Astrocyte (in vitro differentiated cells and primary cell): ENCODE data around the gene OR2B2. TPM values are rescaled to one million over a fixed set of nuclear protein-coding genes. Genes with fewer than 3 reads are reported as not detected.

Experiments used
- DNase-seq: peaks from one replicate; pipeline ENCODE4 v3.0.0-alpha.2; 2010; ENCODE audit warnings: low read depth
- FAIRE-seq: peaks from 2 replicates; lab custom pipeline; 2011; peaks lifted over from hg19 to GRCh38; lab: Jason Lieb, UNC
- H2AFZ ChIP-seq: 2 replicates; pipeline ENCODE4 v1.6.0; 2012; ENCODE audit warnings: low read depth, low read length, inconsistent platforms
- H3K27ac ChIP-seq: 2 replicates; pipeline ENCODE4 v1.5.1; 2011; ENCODE audit warnings: low read depth, low read length, inconsistent platforms
- H3K27me3 ChIP-seq: 2 replicates; pipeline ENCODE4 v1.6.0; 2011; ENCODE audit warnings: low read length, inconsistent platforms; ENCODE audit not compliant: insufficient read depth
- H3K36me3 ChIP-seq: 2 replicates; pipeline ENCODE4 v1.5.1; 2011; ENCODE audit warnings: low read length, inconsistent platforms; ENCODE audit not compliant: insufficient read depth
- H3K4me1 ChIP-seq: 2 replicates; pipeline ENCODE4 v1.5.1; 2011; ENCODE audit warnings: low read length, inconsistent platforms; ENCODE audit not compliant: insufficient read depth
- H3K4me2 ChIP-seq: 2 replicates; pipeline ENCODE4 v1.6.0; 2012; ENCODE audit warnings: low read length, inconsistent platforms
- H3K4me3 ChIP-seq: 2 replicates; pipeline ENCODE4 v1.5.1; 2011; ENCODE audit warnings: low read depth, mild to moderate bottlenecking, low read length, inconsistent platforms; ENCODE audit not compliant: insufficient read depth
- H3K79me2 ChIP-seq: 2 replicates; pipeline ENCODE4 v1.6.0; 2012; ENCODE audit warnings: mild to moderate bottlenecking, low read length, inconsistent platforms; ENCODE audit not compliant: insufficient read depth
- H3K9ac ChIP-seq: 2 replicates; pipeline ENCODE4 v1.6.0; 2012; ENCODE audit warnings: mild to moderate bottlenecking, low read length, inconsistent platforms
- H3K9me3 ChIP-seq: 2 replicates; pipeline ENCODE4 v1.5.1; 2012; ENCODE audit warnings: low read depth, mild to moderate bottlenecking, low read length, inconsistent platforms; ENCODE audit not compliant: insufficient read depth
- H4K20me1 ChIP-seq: 2 replicates; pipeline ENCODE4 v1.6.0; 2012; ENCODE audit warnings: low read length, inconsistent platforms; ENCODE audit not compliant: insufficient read depth
- H3K27ac Mint-ChIP-seq: one replicate; pipeline ENCODE4 v1.8.0; 2021; ENCODE audit warnings: mild to moderate bottlenecking, mixed read lengths; ENCODE audit not compliant: unreplicated experiment
- H3K27me3 Mint-ChIP-seq: one replicate; pipeline ENCODE4 v1.8.0; 2021; ENCODE audit warnings: low read depth, mixed read lengths; ENCODE audit not compliant: unreplicated experiment
- H3K36me3 Mint-ChIP-seq: one replicate; pipeline ENCODE4 v1.8.0; 2021; ENCODE audit warnings: low read depth, mixed read lengths; ENCODE audit not compliant: unreplicated experiment
- H3K4me1 Mint-ChIP-seq: one replicate; pipeline ENCODE4 v1.8.0; 2021; ENCODE audit warnings: low read depth, mixed read lengths; ENCODE audit not compliant: unreplicated experiment
- H3K4me3 Mint-ChIP-seq: one replicate; pipeline ENCODE4 v1.8.0; 2021; ENCODE audit warnings: mild to moderate bottlenecking, moderate library complexity, mixed read lengths; ENCODE audit not compliant: unreplicated experiment
- H3K9me3 Mint-ChIP-seq: one replicate; pipeline ENCODE4 v1.8.0; 2021; ENCODE audit warnings: mild to moderate bottlenecking, mixed read lengths; ENCODE audit not compliant: unreplicated experiment
- EZH2 ChIP-seq: IDR thresholded peaks from 2 replicates; pipeline ENCODE4 v1.6.1; 2012; ENCODE audit warnings: mild to moderate bottlenecking, low read length, inconsistent platforms; ENCODE audit not compliant: insufficient read depth
- total RNA-seq: library from RNA; stranded (reverse); gene quantifications from 2 replicates; pipeline ENCODE4 v1.2.1, GENCODE V29; 2021
- TF ChIP-seq, protein P1 (sequence below): IDR thresholded peaks from 2 replicates; pipeline ENCODE4 v1.5.1; 2011; ENCODE audit warnings: low read depth, mild to moderate bottlenecking, inconsistent platforms, low read length, moderate library complexity; ENCODE audit not compliant: insufficient read depth

OR2B2 gene
- total RNA-seq, 1 donor from 2014 or later = not detected

- H3K79me2 ChIP-seq = no peaks in the 10 kb centered on the region
- DNase-seq (no peak), FAIRE-seq (no peak)
- no peaks in the 10 kb centered on the region for H4K20me1 ChIP-seq
- H3K9me3 ChIP-seq = no peaks in the 10 kb centered on the region
- H3K9ac ChIP-seq = peak overlapping the region; percentile 88
- H3K27ac Mint-ChIP-seq = no peak overlapping the region
- peak overlapping the region; percentile 75 for H3K4me3 ChIP-seq
- peaks cover 23% of the 10 kb centered on the region for H3K4me1 ChIP-seq
- peak overlapping the region; percentile 30 for H3K4me3 Mint-ChIP-seq
- no peaks in the 10 kb centered on the region for H3K27me3 ChIP-seq
- peak overlapping the region; percentile 44 for H2AFZ ChIP-seq
- no peaks in the 10 kb centered on the region for H3K36me3 ChIP-seq
- peaks cover 3% of the 10 kb centered on the region for H3K27me3 Mint-ChIP-seq
- H3K36me3 Mint-ChIP-seq = no peaks in the 10 kb centered on the region
- H3K4me2 ChIP-seq = peak overlapping the region; percentile 94
- peaks cover 8% of the 10 kb centered on the region for H3K4me1 Mint-ChIP-seq
- peak overlapping the region; percentile 77 for H3K27ac ChIP-seq
- TF ChIP-seq, protein P1, sequence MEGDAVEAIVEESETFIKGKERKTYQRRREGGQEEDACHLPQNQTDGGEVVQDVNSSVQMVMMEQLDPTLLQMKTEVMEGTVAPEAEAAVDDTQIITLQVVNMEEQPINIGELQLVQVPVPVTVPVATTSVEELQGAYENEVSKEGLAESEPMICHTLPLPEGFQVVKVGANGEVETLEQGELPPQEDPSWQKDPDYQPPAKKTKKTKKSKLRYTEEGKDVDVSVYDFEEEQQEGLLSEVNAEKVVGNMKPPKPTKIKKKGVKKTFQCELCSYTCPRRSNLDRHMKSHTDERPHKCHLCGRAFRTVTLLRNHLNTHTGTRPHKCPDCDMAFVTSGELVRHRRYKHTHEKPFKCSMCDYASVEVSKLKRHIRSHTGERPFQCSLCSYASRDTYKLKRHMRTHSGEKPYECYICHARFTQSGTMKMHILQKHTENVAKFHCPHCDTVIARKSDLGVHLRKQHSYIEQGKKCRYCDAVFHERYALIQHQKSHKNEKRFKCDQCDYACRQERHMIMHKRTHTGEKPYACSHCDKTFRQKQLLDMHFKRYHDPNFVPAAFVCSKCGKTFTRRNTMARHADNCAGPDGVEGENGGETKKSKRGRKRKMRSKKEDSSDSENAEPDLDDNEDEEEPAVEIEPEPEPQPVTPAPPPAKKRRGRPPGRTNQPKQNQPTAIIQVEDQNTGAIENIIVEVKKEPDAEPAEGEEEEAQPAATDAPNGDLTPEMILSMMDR = no peak
- TF ChIP-seq EZH2 = no peak
- peaks cover 10% of the 10 kb centered on the region for H3K9me3 Mint-ChIP-seq
Observed at GRCh38 chr6:27867945-27868300, 44.3 kb downstream of the OR2B2 start.

- H3K27ac Mint-ChIP-seq = no peak overlapping the region
- H3K4me1 Mint-ChIP-seq = peaks cover 8% of the 10 kb centered on the region
- no peak for TF ChIP-seq EZH2
- TF ChIP-seq, protein P1 = no peak
- Histone ChIP-seq H3K27me3 (no peaks in the 10 kb centered on the region), H4K20me1 (no peaks in the 10 kb centered on the region), H3K9ac (peak overlapping the region; percentile 88), H3K4me2 (peak overlapping the region; percentile 94), H3K4me1 (peaks cover 26% of the 10 kb centered on the region), H3K36me3 (no peaks in the 10 kb centered on the region), H3K9me3 (no peaks in the 10 kb centered on the region), H3K27ac (peak overlapping the region; percentile 77), H3K4me3 (peak overlapping the region; percentile 75), H2AFZ (peak overlapping the region; percentile 44), H3K79me2 (no peaks in the 10 kb centered on the region)
- FAIRE-seq (no peak), DNase-seq (peak; percentile 56)
- no peaks in the 10 kb centered on the region for H3K36me3 Mint-ChIP-seq
- peaks cover 10% of the 10 kb centered on the region for H3K9me3 Mint-ChIP-seq
- peak overlapping the region; percentile 91 for H3K4me3 Mint-ChIP-seq
- H3K27me3 Mint-ChIP-seq = peaks cover 3% of the 10 kb centered on the region
Observed at GRCh38 chr6:27867051-27867944, 44.9 kb downstream of the OR2B2 start.
